WERI-Rb-1 (cell line): ENCODE measurements around the gene DCBLD2.

Source experiments
- DNase-seq: peaks from one replicate; pipeline ENCODE4 v3.0.0-alpha.2; 2020
- H3K27ac ChIP-seq: fragments of 250-450 bp; sonication (Bioruptor Pico); 2 replicates; pipeline ENCODE4 v1.5.1; 2020; ENCODE audit warnings: mild to moderate bottlenecking, moderate library complexity
- H3K27me3 ChIP-seq: fragments of 250-450 bp; sonication (Bioruptor Pico); 2 replicates; pipeline ENCODE4 v1.5.1; 2021; ENCODE audit warnings: mild to moderate bottlenecking, low read depth, moderate library complexity; ENCODE audit not compliant: insufficient read depth, severe bottlenecking
- H3K36me3 ChIP-seq: fragments of 250-450 bp; sonication (Bioruptor Pico); 2 replicates; pipeline ENCODE4 v1.5.1; 2020; ENCODE audit warnings: mild to moderate bottlenecking, moderate library complexity
- H3K4me3 ChIP-seq: 2 replicates; pipeline ENCODE4 v1.5.1; 2011; ENCODE audit warnings: low read depth, mild to moderate bottlenecking, control low read depth, low read length
- H3K9me3 ChIP-seq: fragments of 250-450 bp; sonication (Bioruptor Pico); 2 replicates; pipeline ENCODE4 v1.5.1; 2021; ENCODE audit warnings: mild to moderate bottlenecking, moderate library complexity; ENCODE audit not compliant: severe bottlenecking
- CTCF ChIP-seq: IDR thresholded peaks from 2 replicates; pipeline ENCODE4 v1.5.1; 2011; ENCODE audit warnings: low read depth, mild to moderate bottlenecking, control low read depth, inconsistent platforms, low read length

DCBLD2 gene

GRCh38 chr3:98901392-98902350 lies at the start of gene DCBLD2:
DCBLD2 (minus strand) TSS chr3:98901695; CDS start chr3:98901326, 369 bp downstream.
- peaks cover 8% of the 10 kb centered on the region; the same call in 1 of the 2 replicates for H3K36me3 ChIP-seq
- H3K4me3 ChIP-seq: peak within 1 kb of the TSS; percentile 73
- peak; percentile 99 for DNase-seq
- H3K9me3 ChIP-seq: no peaks in the 10 kb centered on the region
- H3K27me3 ChIP-seq: no peaks in the 10 kb centered on the region
- TF ChIP-seq CTCF: no peak
- peak within 1 kb of the TSS; percentile 96 for H3K27ac ChIP-seq

- Histone ChIP-seq H3K27ac (no peak overlapping the region), H3K27me3 (no peaks in the 10 kb centered on the region), H3K4me3 (no peak overlapping the region), H3K36me3 (no peaks in the 10 kb centered on the region), H3K9me3 (no peaks in the 10 kb centered on the region)
- DNase-seq: no peak
- no peak for TF ChIP-seq CTCF
Observed at GRCh38 chr3:98945666-98946065, 44.2 kb upstream of the DCBLD2 start.

GRCh38 chr3:98945101-98945524 lies 43.6 kb upstream of the DCBLD2 start:
- no peak overlapping the region for H3K27ac ChIP-seq
- H3K36me3 ChIP-seq: no peaks in the 10 kb centered on the region
- H3K9me3 ChIP-seq: no peaks in the 10 kb centered on the region
- TF ChIP-seq CTCF: no peak
- no peak for DNase-seq
- no peaks in the 10 kb centered on the region for H3K27me3 ChIP-seq
- no peak overlapping the region for H3K4me3 ChIP-seq

- Histone ChIP-seq H3K4me3 (no peak overlapping the region), H3K27ac (no peak overlapping the region), H3K9me3 (peaks cover 15% of the 10 kb centered on the region), H3K36me3 (no peaks in the 10 kb centered on the region), H3K27me3 (no peaks in the 10 kb centered on the region)
- no peak for TF ChIP-seq CTCF
- no peak for DNase-seq
Observed at GRCh38 chr3:98930413-98930812, 28.9 kb upstream of the DCBLD2 start.

GRCh38 chr3:98921957-98922356 lies 20.5 kb upstream of the DCBLD2 start:
- TF ChIP-seq CTCF: no peak
- DNase-seq: no peak
- Histone ChIP-seq H3K27ac (no peak overlapping the region), H3K27me3 (no peaks in the 10 kb centered on the region), H3K9me3 (no peaks in the 10 kb centered on the region), H3K36me3 (no peaks in the 10 kb centered on the region), H3K4me3 (no peak overlapping the region)

- TF ChIP-seq CTCF: no peak
- Histone ChIP-seq H3K36me3 (no peaks in the 10 kb centered on the region), H3K9me3 (no peaks in the 10 kb centered on the region), H3K27me3 (no peaks in the 10 kb centered on the region), H3K4me3 (no peak overlapping the region), H3K27ac (no peak overlapping the region)
- no peak for DNase-seq
Observed at GRCh38 chr3:98920166-98920565, 18.7 kb upstream of the DCBLD2 start.
